ENCODE data around the gene FRMD5. TPM values are rescaled to one million over a fixed set of nuclear protein-coding genes. Genes with fewer than 3 reads are reported as not detected.

FRMD5 gene
- total RNA-seq, 1 donor from 2014 or later = 43.8 TPM

DNA sequence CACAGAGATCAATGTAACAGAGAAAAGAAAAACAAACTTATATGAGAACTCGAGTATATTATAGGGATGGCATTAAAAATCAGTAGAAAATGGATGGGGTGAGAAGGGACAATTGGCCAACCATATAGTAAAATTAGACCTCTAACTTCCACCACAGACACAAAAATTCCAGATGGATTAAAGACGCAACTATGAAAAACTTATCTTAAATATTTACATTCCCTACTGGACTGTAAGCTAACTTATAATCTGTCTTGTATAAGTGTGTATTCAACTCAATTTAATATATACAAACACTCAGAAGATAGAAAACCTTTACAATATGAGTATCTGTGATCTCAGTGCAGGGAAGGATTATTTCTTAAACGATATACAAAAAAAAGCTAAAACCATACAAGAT, 373.6 kb downstream of the FRMD5 start:
- TF ChIP-seq, protein P1, sequence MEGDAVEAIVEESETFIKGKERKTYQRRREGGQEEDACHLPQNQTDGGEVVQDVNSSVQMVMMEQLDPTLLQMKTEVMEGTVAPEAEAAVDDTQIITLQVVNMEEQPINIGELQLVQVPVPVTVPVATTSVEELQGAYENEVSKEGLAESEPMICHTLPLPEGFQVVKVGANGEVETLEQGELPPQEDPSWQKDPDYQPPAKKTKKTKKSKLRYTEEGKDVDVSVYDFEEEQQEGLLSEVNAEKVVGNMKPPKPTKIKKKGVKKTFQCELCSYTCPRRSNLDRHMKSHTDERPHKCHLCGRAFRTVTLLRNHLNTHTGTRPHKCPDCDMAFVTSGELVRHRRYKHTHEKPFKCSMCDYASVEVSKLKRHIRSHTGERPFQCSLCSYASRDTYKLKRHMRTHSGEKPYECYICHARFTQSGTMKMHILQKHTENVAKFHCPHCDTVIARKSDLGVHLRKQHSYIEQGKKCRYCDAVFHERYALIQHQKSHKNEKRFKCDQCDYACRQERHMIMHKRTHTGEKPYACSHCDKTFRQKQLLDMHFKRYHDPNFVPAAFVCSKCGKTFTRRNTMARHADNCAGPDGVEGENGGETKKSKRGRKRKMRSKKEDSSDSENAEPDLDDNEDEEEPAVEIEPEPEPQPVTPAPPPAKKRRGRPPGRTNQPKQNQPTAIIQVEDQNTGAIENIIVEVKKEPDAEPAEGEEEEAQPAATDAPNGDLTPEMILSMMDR (IDR thresholded peaks at IDR 0.05; ENCODE audit: partially characterized antibody, unreplicated experiment) = no peak
- Mint-ChIP-seq H3K27me3 (ENCODE audit: unreplicated experiment) (peaks cover 2% of the 10 kb centered on the region), H3K4me3 (ENCODE audit: unreplicated experiment) (no peak overlapping the region), H3K36me3 (ENCODE audit: unreplicated experiment) (no peaks in the 10 kb centered on the region), H3K9me3 (ENCODE audit: unreplicated experiment) (peaks cover 5% of the 10 kb centered on the region), H3K4me1 (ENCODE audit: low read depth, unreplicated experiment) (no peaks in the 10 kb centered on the region), H3K27ac (ENCODE audit: unreplicated experiment) (no peak overlapping the region)
- DNase-seq = no peak

Other genes starting within 250 kb of the FRMD5 start
- gene GOLM2, start 93.4 kb upstream of the FRMD5 start, total RNA-seq (ENCODE audit: unreplicated experiment) = 59.2 TPM
- gene CTDSPL2, start 232.4 kb upstream of the FRMD5 start, total RNA-seq (ENCODE audit: unreplicated experiment) = 37.4 TPM

Measured in glutamatergic neuron (in vitro differentiated cells).